Activated CD4-positive, alpha-beta T cell treated with anti-CD3 and anti-CD28 coated beads, Interleukin-2, amount 50 U/mL, for 1 hour (primary cell): Measurements from ENCODE around the gene MRC1.

Experiments used
- DNase-seq: peaks from one replicate; pipeline ENCODE4 v3.0.0-alpha.2; 2020

Gene MRC1

GRCh38 chr10:17795813-17796594 lies 13.1 kb upstream of the MRC1 start:
- no peak for DNase-seq

GRCh38 chr10:17801507-17801906 lies 7.6 kb upstream of the MRC1 start:
- DNase-seq, result no peak

DNA sequence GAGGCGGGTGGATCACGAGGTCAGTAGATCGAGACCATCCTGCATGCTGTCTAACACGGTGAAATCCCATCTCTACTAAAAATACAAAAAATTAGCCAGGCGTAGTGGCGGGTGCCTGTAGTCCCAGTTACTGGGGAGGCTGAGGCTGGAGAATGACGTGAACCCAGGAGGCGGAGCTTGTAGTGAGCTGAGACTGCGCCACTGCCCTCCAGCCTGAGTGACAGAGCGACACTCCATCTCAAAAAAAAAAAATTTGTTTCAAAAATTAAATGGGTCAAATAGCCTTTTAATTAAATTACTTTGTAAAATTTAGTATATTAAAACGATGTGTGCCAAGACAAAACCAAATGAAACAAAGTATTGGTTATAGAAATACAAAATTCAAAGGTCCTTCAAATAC lies 6.8 kb upstream of the MRC1 start:
- no peak for DNase-seq

DNA sequence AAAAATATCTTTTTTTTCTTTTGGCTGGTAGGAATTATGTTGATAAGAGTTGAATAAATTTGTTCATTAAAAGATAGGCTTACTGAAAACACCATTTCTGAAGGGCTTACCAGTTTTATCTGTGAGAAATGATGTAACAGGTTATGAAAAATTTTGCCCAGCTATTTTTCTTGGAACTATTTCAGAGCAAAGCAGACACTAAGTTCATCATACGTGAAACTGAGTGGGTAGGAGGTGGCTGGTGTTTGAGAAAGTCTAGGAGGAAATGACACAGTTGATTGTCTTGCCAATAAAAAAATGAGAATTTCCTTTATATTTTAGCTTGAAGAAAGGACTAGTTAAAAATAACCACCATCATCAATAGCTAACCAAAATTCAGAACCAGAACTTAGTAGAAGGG lies 6.2 kb upstream of the MRC1 start:
- DNase-seq, result no peak

- no peak for DNase-seq
Measured at GRCh38 chr10:17805330-17805729, 3.8 kb upstream of the MRC1 start.

GRCh38 chr10:17805921-17806577 lies 3.1 kb upstream of the MRC1 start:
- no peak for DNase-seq

GRCh38 chr10:17811146-17811865 lies 2.2 kb downstream of the MRC1 start:
- DNase-seq, result no peak

GRCh38 chr10:17814973-17815372 lies 5.8 kb downstream of the MRC1 start:
- no peak for DNase-seq

GRCh38 chr10:17816199-17816598 lies 7.1 kb downstream of the MRC1 start:
- DNase-seq, result no peak

GRCh38 chr10:17817316-17817715 lies 8.2 kb downstream of the MRC1 start:
- DNase-seq, result no peak

DNA sequence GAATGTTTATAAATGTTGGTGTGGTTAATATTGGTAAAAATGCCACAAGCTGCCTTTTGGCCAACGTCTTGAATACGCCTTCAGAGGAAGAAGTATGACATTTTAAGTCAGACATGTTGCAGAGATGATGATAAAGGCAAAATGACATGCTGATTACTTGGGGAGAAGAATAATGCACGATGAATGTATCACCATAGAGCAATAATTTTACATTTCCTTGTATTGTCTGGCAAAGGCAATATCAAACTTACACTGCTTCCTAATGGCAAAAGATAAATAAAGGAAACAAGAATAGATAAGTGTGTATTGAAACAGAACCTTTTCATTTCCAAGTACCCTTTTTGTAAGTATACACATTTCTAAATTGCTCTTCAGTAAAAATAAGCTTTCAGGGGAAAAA lies 8.6 kb downstream of the MRC1 start:
- DNase-seq, result no peak

- no peak for DNase-seq
Measured at GRCh38 chr10:17819836-17820235, 10.7 kb downstream of the MRC1 start.

- no peak for DNase-seq
Measured at GRCh38 chr10:17820943-17821342, 11.8 kb downstream of the MRC1 start.

GRCh38 chr10:17821893-17822292 lies 12.7 kb downstream of the MRC1 start:
- no peak for DNase-seq

DNA sequence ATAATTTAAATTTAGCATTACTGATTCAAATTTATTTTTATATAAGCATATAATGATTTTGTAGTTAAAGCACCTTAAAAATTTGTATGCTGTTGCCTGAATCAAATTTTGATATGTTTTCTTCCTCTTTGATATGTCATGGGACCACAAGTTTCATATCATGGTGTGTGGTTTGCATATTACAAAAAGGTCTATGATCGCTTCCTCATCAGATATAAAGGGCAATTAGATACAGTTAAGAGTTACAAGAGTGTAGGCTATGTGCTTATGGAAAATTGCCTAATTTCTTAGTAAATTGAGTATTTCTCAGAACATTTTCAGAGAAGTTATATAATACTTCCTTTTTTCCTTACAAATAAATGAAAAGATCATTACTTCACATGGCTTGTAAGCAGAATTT lies 22.2 kb downstream of the MRC1 start:
- DNase-seq, result no peak

DNA sequence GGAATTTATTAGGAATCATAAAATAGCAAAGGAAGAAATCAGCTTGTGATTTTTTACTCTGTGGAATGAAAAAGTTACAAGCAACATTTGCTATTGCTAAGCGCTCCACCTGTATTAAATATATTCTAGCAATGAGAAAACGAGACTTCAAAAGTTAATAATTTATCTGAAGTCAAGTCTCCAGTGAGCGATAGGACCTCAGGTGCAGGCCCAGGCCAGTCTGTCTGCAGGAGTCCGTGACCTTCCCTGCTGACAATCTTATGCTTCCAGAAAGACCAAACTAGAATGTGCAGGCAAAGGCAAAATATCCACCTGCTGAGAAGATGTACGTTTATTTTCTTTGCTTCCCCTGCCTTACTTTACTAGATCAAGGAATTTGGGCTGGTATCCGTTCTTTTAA lies 22.7 kb downstream of the MRC1 start:
- no peak for DNase-seq

DNA sequence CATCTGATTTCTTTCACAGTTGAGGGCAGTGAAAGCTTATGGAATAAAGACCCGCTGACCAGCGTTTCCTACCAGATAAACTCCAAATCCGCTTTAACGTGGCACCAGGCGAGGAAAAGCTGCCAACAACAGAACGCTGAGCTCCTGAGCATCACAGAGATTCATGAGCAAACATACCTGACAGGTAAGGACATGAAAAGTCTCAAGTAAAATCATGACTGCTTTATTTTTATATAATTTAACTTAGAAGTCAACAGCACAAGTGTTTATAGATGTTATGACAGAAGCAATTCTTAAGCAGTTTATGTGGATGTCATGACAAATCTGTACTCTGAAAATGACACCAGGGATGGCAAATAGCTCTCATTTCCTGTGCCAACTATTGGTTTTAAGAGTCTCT lies 24.5 kb downstream of the MRC1 start:
- no peak for DNase-seq

DNA sequence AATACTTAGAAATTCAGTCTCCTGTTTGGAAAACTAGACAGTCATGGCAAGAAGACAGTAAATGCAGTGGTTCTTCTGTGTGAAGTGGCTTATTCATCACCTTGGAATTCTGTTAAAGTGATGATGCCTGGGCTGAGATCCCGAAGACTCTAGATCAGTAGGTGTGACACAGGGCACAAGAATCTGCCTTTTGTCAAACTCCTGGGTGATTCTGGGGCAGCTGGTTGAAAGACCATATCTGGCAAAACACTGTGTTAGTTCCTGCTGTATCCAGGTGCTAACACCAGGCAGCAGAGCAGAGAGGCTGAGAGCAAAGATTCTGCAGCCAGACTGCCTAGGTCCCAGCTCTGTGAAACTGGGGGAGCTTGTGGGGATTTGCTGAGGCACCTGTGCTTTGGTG lies 26.5 kb downstream of the MRC1 start:
- DNase-seq, result no peak

DNA sequence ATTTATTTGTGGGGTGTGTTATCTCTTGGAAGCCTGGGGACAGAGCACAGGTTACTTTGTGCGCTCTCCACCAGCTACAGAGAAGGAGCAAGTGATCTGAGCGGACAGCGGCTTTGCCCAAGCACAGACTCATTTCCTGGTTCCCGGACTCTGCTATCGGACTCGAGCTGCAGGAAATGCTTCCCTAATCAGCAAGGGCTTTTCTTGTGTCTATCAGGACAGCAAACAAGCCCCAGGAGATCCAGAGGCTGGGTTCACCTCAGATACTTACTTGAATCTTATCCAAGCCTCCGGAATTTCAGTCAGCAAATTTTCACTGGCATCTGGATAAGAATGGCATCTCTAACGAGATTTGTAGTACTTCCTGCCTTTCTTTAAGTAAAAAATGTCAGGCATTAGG lies 27.8 kb downstream of the MRC1 start:
- DNase-seq, result no peak

- no peak for DNase-seq
Measured at GRCh38 chr10:17838080-17838648, 29.0 kb downstream of the MRC1 start.

DNA sequence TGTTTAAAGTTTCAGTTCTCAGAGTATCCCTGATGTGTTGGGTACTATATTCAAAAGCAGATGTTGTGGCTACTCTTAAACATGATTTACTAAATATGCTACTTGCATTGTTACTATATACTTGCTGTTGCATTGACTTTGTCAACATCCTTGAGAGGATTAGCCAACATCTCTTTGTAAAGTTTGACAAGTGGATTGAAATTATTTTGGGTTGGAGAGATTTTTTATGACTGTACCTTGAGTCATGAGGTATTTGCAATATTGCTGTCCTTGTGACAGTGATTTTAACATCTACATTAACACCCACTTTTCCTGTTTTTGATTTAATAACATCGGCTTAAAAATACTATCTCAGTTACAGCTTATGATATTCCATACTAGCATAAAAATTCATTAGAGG lies 31.9 kb downstream of the MRC1 start:
- no peak for DNase-seq

DNA sequence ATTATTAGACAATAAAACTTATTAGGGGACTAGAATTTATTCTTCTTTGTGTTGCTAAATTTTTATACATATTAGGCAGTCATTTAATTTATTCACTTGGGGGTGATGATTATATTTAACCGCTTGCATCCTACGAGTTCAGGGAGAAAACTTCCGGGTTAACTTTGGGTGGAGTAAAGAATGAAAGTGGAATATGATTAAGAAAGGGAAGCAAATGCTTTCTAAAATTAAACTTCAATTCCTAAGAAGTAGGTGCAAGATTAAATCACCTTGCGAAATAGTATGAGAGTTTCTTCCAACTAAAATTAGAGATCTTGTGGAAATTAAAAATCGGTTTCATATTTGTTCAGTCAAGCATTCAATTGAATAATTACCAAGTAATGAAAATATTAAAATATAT lies 33.5 kb downstream of the MRC1 start:
- no peak for DNase-seq

- DNase-seq, result no peak
Measured at GRCh38 chr10:17847585-17848296, 38.6 kb downstream of the MRC1 start.
